Measurements from ENCODE around the gene CASQ1. TPM values are rescaled to one million over a fixed set of nuclear protein-coding genes. Genes with fewer than 3 reads are reported as not detected.

CASQ1 gene
- total and polyA plus RNA-seq, 2 of the 13 experiments (the other 11 are each of a cell fraction or from before 2014, with no cell fraction given): 0.09 to 0.20 TPM

GRCh38 chr1:160179336-160179735, 11.0 kb upstream of the CASQ1 start:
- ChIA-PET CTCF (ENCODE audit: low intra/inter-chr PET ratio, low total read pairs) (no interaction called here), POLR2A (no interaction called here)
- TF ChIP-seq ZNF614 (CRISPR knock-in tag; IDR thresholded peaks at IDR 0.05; ENCODE audit: borderline replicate concordance): no peak
- TF ChIP-seq, protein P1, sequence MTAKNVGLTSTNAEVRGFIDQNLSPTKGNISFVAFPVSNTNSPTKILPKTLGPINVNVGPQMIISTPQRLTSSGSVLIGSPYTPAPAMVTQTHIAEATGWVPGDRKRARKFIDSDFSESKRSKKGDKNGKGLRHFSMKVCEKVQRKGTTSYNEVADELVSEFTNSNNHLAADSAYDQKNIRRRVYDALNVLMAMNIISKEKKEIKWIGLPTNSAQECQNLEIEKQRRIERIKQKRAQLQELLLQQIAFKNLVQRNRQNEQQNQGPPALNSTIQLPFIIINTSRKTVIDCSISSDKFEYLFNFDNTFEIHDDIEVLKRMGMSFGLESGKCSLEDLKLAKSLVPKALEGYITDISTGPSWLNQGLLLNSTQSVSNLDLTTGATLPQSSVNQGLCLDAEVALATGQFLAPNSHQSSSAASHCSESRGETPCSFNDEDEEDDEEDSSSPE (CRISPR knock-in tag; IDR thresholded peaks at IDR 0.05): no peak
- no peak for TF ChIP-seq AHR (CRISPR knock-in tag; IDR thresholded peaks at IDR 0.05)
- no peak for TF ChIP-seq RCOR2 (CRISPR knock-in tag; IDR thresholded peaks at IDR 0.05)
- TF ChIP-seq, protein P2, sequence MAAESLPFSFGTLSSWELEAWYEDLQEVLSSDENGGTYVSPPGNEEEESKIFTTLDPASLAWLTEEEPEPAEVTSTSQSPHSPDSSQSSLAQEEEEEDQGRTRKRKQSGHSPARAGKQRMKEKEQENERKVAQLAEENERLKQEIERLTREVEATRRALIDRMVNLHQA (CRISPR knock-in tag; IDR thresholded peaks at IDR 0.05): no peak
- no peak for TF ChIP-seq ZBTB42 (CRISPR knock-in tag; IDR thresholded peaks at IDR 0.05)

GRCh38 chr1:160186246-160186645, 4.1 kb upstream of the CASQ1 start:
- Histone ChIP-seq H3K4me3 (replicated peaks in 1 of 3; ENCODE audit: insufficient read depth in 1 of 3, low read depth in 2 of 3, low read length in 3 of 3) (no peak overlapping the region), H3K4me2 (ENCODE audit: low read depth, low read length) (no peak overlapping the region), H2AFZ (ENCODE audit: low read length) (no peak overlapping the region), H3K9me3 (ENCODE audit: low read length) (no peaks in the 10 kb centered on the region), H3K4me1 (ENCODE audit: insufficient read depth, low read length) (peaks cover 9% of the 10 kb centered on the region), H3K79me2 (ENCODE audit: insufficient read depth, low read length) (no peaks in the 10 kb centered on the region), H3K27ac (ENCODE audit: extremely low read length, insufficient read depth, low read length) (no peak overlapping the region), H3K9ac (ENCODE audit: insufficient read depth, low read depth, low read length) (no peak overlapping the region), H3K27me3 (ENCODE audit: control insufficient read depth in 1 of 2, insufficient read depth in 2 of 2, low read length in 2 of 2) (peaks cover 1 to 18% of the 10 kb centered on the region in 2 experiments; a peak in 3 of 5 replicates), H3K36me3 (replicated peaks in 1 of 2; ENCODE audit: control insufficient read depth in 1 of 2, insufficient read depth in 2 of 2, low read length in 2 of 2) (no peaks in the 10 kb centered on the region), H4K20me1 (ENCODE audit: insufficient read depth, low read length) (no peaks in the 10 kb centered on the region)
- BruUV-seq (replicated peaks): no TSS peak
- intact Hi-C loops (cut with micrococcal nuclease; ENCODE audit: unreplicated experiment): no loop called here
- 68% methylated on average over 7 of the region's 7 CpGs for WGBS (ENCODE audit: low lambda C conversion rate)
- no peak for DNase-seq (ENCODE audit: low spot score)
- CTCF ChIA-PET (ENCODE audit: low intra/inter-chr PET ratio, low total read pairs): no interaction called here
- in situ Hi-C loops (cut with HindIII; ENCODE audit: extremely low pct_ligation_motif_present, low pct_unique_long_range_greater_than_20kb): no loop called here
- POLR2A ChIA-PET: no interaction called here
- no peak for FAIRE-seq
- ATAC-seq: no peak
- TF ChIP-seq YEATS2 (CRISPR knock-in tag; IDR thresholded peaks at IDR 0.05; ENCODE audit: borderline replicate concordance) (no peak), MIER3 (CRISPR knock-in tag; IDR thresholded peaks at IDR 0.05; ENCODE audit: borderline replicate concordance) (no peak), ZBTB42 (CRISPR knock-in tag; IDR thresholded peaks at IDR 0.05) (no peak), TOE1 (CRISPR knock-in tag; IDR thresholded peaks at IDR 0.05) (no peak), ZBTB7A (CRISPR knock-in tag; IDR thresholded peaks at IDR 0.05) (no peak), NFRKB (IDR thresholded peaks at IDR 0.05) (no peak), POLR2AphosphoS5 (IDR thresholded peaks at IDR 0.05; ENCODE audit: low read depth, low read length) (no peak), ZFP36L1 (CRISPR knock-in tag; IDR thresholded peaks at IDR 0.05) (no peak), ZNF432 (CRISPR knock-in tag; IDR thresholded peaks at IDR 0.05; ENCODE audit: borderline replicate concordance) (no peak), ZNF891 (CRISPR knock-in tag; IDR thresholded peaks at IDR 0.05) (no peak), ZFP37 (CRISPR knock-in tag; IDR thresholded peaks at IDR 0.05; ENCODE audit: borderline replicate concordance) (no peak), KLF13 (CRISPR knock-in tag; IDR thresholded peaks at IDR 0.05) (no peak), ZNF788 (CRISPR knock-in tag; IDR thresholded peaks at IDR 0.05; ENCODE audit: borderline replicate concordance) (no peak)
- TF ChIP-seq, protein P3, sequence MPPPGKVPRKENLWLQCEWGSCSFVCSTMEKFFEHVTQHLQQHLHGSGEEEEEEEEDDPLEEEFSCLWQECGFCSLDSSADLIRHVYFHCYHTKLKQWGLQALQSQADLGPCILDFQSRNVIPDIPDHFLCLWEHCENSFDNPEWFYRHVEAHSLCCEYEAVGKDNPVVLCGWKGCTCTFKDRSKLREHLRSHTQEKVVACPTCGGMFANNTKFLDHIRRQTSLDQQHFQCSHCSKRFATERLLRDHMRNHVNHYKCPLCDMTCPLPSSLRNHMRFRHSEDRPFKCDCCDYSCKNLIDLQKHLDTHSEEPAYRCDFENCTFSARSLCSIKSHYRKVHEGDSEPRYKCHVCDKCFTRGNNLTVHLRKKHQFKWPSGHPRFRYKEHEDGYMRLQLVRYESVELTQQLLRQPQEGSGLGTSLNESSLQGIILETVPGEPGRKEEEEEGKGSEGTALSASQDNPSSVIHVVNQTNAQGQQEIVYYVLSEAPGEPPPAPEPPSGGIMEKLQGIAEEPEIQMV (CRISPR knock-in tag; IDR thresholded peaks at IDR 0.05; ENCODE audit: low read depth): no peak

More at GRCh38 chr1:160179336-160179735, 11.0 kb upstream of the CASQ1 start:
- FAIRE-seq (no peak), DNase-seq (ENCODE audit: low spot score) (no peak), ATAC-seq (no peak)
- H3K4me1 ChIP-seq (ENCODE audit: insufficient read depth, low read length): peaks cover 15% of the 10 kb centered on the region; the same call in 1 of the 2 replicates
- in situ Hi-C loops (cut with HindIII; ENCODE audit: extremely low pct_ligation_motif_present, low pct_unique_long_range_greater_than_20kb): no loop called here
- H3K27me3 ChIP-seq (ENCODE audit: control insufficient read depth in 1 of 2, insufficient read depth in 2 of 2, low read length in 2 of 2): peaks cover 2 to 12% of the 10 kb centered on the region in 2 experiments; a peak in 3 of 5 replicates
- H3K4me3 ChIP-seq (replicated peaks in 1 of 3; ENCODE audit: insufficient read depth in 1 of 3, low read depth in 2 of 3, low read length in 3 of 3): no peak overlapping the region
- whole genome bisulfite sequencing (ENCODE audit: low lambda C conversion rate): 17% methylated on average over 4 of the region's 4 CpGs
- no peaks in the 10 kb centered on the region for H3K9me3 ChIP-seq (ENCODE audit: low read length)
- H3K79me2 ChIP-seq (ENCODE audit: insufficient read depth, low read length): no peaks in the 10 kb centered on the region
- H3K4me2 ChIP-seq (ENCODE audit: low read depth, low read length): no peak overlapping the region
- no peak overlapping the region for H3K9ac ChIP-seq (ENCODE audit: insufficient read depth, low read depth, low read length)
- no peaks in the 10 kb centered on the region for H3K36me3 ChIP-seq (replicated peaks in 1 of 2; ENCODE audit: control insufficient read depth in 1 of 2, insufficient read depth in 2 of 2, low read length in 2 of 2)
- no peak overlapping the region for H3K27ac ChIP-seq (ENCODE audit: extremely low read length, insufficient read depth, low read length)
- no peaks in the 10 kb centered on the region for H4K20me1 ChIP-seq (ENCODE audit: insufficient read depth, low read length)
- no peak overlapping the region for H2AFZ ChIP-seq (ENCODE audit: low read length)
- no TSS peak for BruUV-seq (replicated peaks)
- intact Hi-C loops (cut with micrococcal nuclease; ENCODE audit: unreplicated experiment): no loop called here

Measured in HepG2 (cell line).